RWPE2 (cell line): Measurements from ENCODE around the gene MACROD2.

ENCODE experiments used
- ATAC-seq: fragments of 200-7000 bp; cut with Tn5 transposase; 3 replicates; pipeline ENCODE4 v1.9.1; 2021; ENCODE audit warnings: low read depth
- DNase-seq: peaks from one replicate; pipeline ENCODE4 v3.0.0-alpha.2; 2020; ENCODE audit warnings: low spot score
- H3K27ac ChIP-seq: fragments of 450-650 bp; 2 replicates; pipeline ENCODE4 v1.5.1; 2017; ENCODE audit warnings: mild to moderate bottlenecking; ENCODE audit not compliant: poor library complexity, severe bottlenecking
- H3K27me3 ChIP-seq: fragments of 250-450 bp; sonication (Bioruptor Pico); 2 replicates; pipeline ENCODE4 v1.5.1; 2021; ENCODE audit warnings: mild to moderate bottlenecking, moderate library complexity; ENCODE audit not compliant: insufficient read depth, poor library complexity, severe bottlenecking
- H3K36me3 ChIP-seq: fragments of 250-450 bp; sonication (Bioruptor Pico); 2 replicates; pipeline ENCODE4 v1.5.1; 2020; ENCODE audit warnings: low read depth, mild to moderate bottlenecking, moderate library complexity
- H3K4me1 ChIP-seq: fragments of 250-450 bp; sonication (Bioruptor Pico); 2 replicates; pipeline ENCODE4 v1.5.1; 2021; ENCODE audit warnings: mild to moderate bottlenecking, moderate library complexity; ENCODE audit not compliant: insufficient read depth, poor library complexity, severe bottlenecking
- H3K4me3 ChIP-seq: fragments of 250-450 bp; sonication (Bioruptor Pico); 2 replicates; pipeline ENCODE4 v1.5.1; 2021; ENCODE audit warnings: mild to moderate bottlenecking, moderate library complexity; ENCODE audit not compliant: severe bottlenecking
- H3K9me3 ChIP-seq: fragments of 250-450 bp; sonication (Bioruptor Pico); 2 replicates; pipeline ENCODE4 v1.5.1; 2021; ENCODE audit warnings: mild to moderate bottlenecking, moderate library complexity; ENCODE audit not compliant: severe bottlenecking
- CTCF ChIP-seq: fragments of 450-650 bp; IDR thresholded peaks from one replicate; pipeline ENCODE4 v1.5.1; 2017; ENCODE audit warnings: mild to moderate bottlenecking, moderate library complexity; ENCODE audit not compliant: poor library complexity, severe bottlenecking

MACROD2 gene

GRCh38 chr20:15676815-15677214 lies 1681.5 kb downstream of the MACROD2 start:
- H3K36me3 ChIP-seq: no peaks in the 10 kb centered on the region
- H3K9me3 ChIP-seq: no peaks in the 10 kb centered on the region
- DNase-seq (no peak), ATAC-seq (no peak)
- no peaks in the 10 kb centered on the region for H3K27me3 ChIP-seq
- H3K4me3 ChIP-seq: no peak overlapping the region
- TF ChIP-seq CTCF: no peak
- H3K4me1 ChIP-seq: peaks cover 20% of the 10 kb centered on the region
- H3K27ac ChIP-seq: no peak overlapping the region

DNA sequence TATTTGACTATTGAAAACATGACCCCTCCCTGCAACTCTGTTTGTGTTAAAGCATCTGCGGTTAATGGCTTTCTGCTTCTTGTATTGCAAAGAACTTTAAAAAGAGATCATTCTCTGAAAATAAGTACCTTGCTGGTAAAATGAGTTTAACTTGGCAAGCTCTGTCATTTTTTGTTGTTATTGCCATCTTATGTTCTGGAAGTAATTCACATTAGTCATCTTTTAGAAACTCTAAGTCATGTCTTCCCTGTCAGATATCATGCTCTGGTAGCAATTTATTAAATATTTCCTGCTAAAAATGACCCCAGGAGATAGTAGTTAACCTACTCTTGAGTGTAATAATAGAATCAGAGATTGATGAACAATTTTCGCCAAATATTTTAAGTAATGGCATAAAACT lies 1687.4 kb downstream of the MACROD2 start:
- no peak for TF ChIP-seq CTCF
- ATAC-seq: no peak

GRCh38 chr20:15692570-15692969 lies 1697.3 kb downstream of the MACROD2 start:
- no peak for ATAC-seq
- H3K4me3 ChIP-seq: no peak overlapping the region
- H3K27me3 ChIP-seq: no peaks in the 10 kb centered on the region
- H3K36me3 ChIP-seq: no peaks in the 10 kb centered on the region
- no peak overlapping the region for H3K27ac ChIP-seq
- DNase-seq: no peak
- no peaks in the 10 kb centered on the region for H3K9me3 ChIP-seq
- H3K4me1 ChIP-seq: no peaks in the 10 kb centered on the region
- TF ChIP-seq CTCF: no peak

More for the DNA sequence above, 1687.4 kb downstream of the MACROD2 start:
- Histone ChIP-seq H3K9me3 (no peaks in the 10 kb centered on the region), H3K27me3 (no peaks in the 10 kb centered on the region), H3K36me3 (no peaks in the 10 kb centered on the region), H3K4me1 (no peaks in the 10 kb centered on the region), H3K4me3 (no peak overlapping the region), H3K27ac (no peak overlapping the region)
- no peak for DNase-seq

- no peak for DNase-seq
- Histone ChIP-seq H3K36me3 (no peaks in the 10 kb centered on the region), H3K4me3 (peak overlapping the region; percentile 19), H3K4me1 (peaks cover 23% of the 10 kb centered on the region), H3K9me3 (no peaks in the 10 kb centered on the region), H3K27ac (peak overlapping the region; percentile 54), H3K27me3 (no peaks in the 10 kb centered on the region)
- no peak for ATAC-seq
- TF ChIP-seq CTCF: peak; percentile 49
Observed at GRCh38 chr20:15699431-15700146, 1704.3 kb downstream of the MACROD2 start.

GRCh38 chr20:15700147-15700765 lies 1704.9 kb downstream of the MACROD2 start:
- no peaks in the 10 kb centered on the region for H3K27me3 ChIP-seq
- peak overlapping the region; percentile 19 for H3K4me3 ChIP-seq
- H3K36me3 ChIP-seq: no peaks in the 10 kb centered on the region
- ATAC-seq: peak; percentile 43
- peak overlapping the region; percentile 54 for H3K27ac ChIP-seq
- H3K9me3 ChIP-seq: no peaks in the 10 kb centered on the region
- no peak for DNase-seq
- H3K4me1 ChIP-seq: peaks cover 23% of the 10 kb centered on the region
- no peak for TF ChIP-seq CTCF
